GM23248 (cell line): ENCODE measurements around the gene FLRT1. TPM values are rescaled to one million over a fixed set of nuclear protein-coding genes. Genes with fewer than 3 reads are reported as not detected.
A peak's percentile ranks its signal among the peaks of the same experiment; 100 is the strongest.

Experiments
- DNase-seq: peaks from one replicate; pipeline ENCODE4 v3.0.0-alpha.2; 2015
- H2AFZ ChIP-seq: fragments of 200-600 bp; sonication (generic); 2 replicates; pipeline ENCODE4 v1.6.1; 2016; ENCODE audit warnings: antibody characterized with exemption
- H3F3A ChIP-seq: fragments of 200-600 bp; sonication (generic); 2 replicates; pipeline ENCODE4 v1.6.1; 2016; ENCODE audit warnings: mild to moderate bottlenecking, antibody characterized with exemption, mixed run types; ENCODE audit not compliant: insufficient read depth
- H3K27ac ChIP-seq: fragments of 200-600 bp; sonication (generic); 2 replicates; pipeline ENCODE4 v1.5.1; 2016; ENCODE audit warnings: mild to moderate bottlenecking
- H3K27me3 ChIP-seq: fragments of 200-600 bp; sonication (generic); replicated peaks from 2 replicates; pipeline ENCODE4 v1.6.1; 2016; ENCODE audit warnings: mild to moderate bottlenecking; ENCODE audit not compliant: insufficient read depth
- H3K36me3 ChIP-seq: fragments of 200-600 bp; sonication (generic); 2 replicates; pipeline ENCODE4 v1.6.1; 2016; ENCODE audit warnings: low read depth, mild to moderate bottlenecking
- H3K4me1 ChIP-seq: fragments of 200-600 bp; sonication (generic); 2 replicates; pipeline ENCODE4 v1.6.1; 2016; ENCODE audit warnings: mild to moderate bottlenecking; ENCODE audit not compliant: insufficient read depth
- H3K4me2 ChIP-seq: fragments of 200-600 bp; sonication (generic); one replicate; pipeline ENCODE4 v1.6.1; 2016; ENCODE audit warnings: mild to moderate bottlenecking; ENCODE audit not compliant: unreplicated experiment
- H3K4me3 ChIP-seq: fragments of 200-600 bp; sonication (generic); 2 replicates; pipeline ENCODE4 v1.5.1; 2016; ENCODE audit warnings: mild to moderate bottlenecking
- H3K79me2 ChIP-seq: fragments of 200-600 bp; sonication (generic); 2 replicates; pipeline ENCODE4 v1.6.1; 2016; ENCODE audit warnings: mild to moderate bottlenecking; ENCODE audit not compliant: insufficient read depth
- H3K9ac ChIP-seq: fragments of 200-600 bp; sonication (generic); 2 replicates; pipeline ENCODE4 v1.6.1; 2016; ENCODE audit warnings: mild to moderate bottlenecking
- H3K9me2 ChIP-seq: fragments of 200-600 bp; sonication (generic); 2 replicates; pipeline ENCODE4 v1.6.1; 2016; ENCODE audit warnings: mixed run types, mild to moderate bottlenecking, moderate library complexity; ENCODE audit not compliant: insufficient read depth
- H3K9me3 ChIP-seq: fragments of 200-600 bp; sonication (generic); one replicate; pipeline ENCODE4 v1.6.1; 2017; ENCODE audit warnings: low read depth
- H4K20me1 ChIP-seq: fragments of 200-600 bp; sonication (generic); 2 replicates; pipeline ENCODE4 v1.6.0; 2016; ENCODE audit not compliant: insufficient read depth
- EZH2 ChIP-seq: fragments of 200-600 bp; sonication (generic); IDR thresholded peaks from 2 replicates; pipeline ENCODE4 v1.6.1; 2018; ENCODE audit warnings: antibody characterized with exemption, mild to moderate bottlenecking; ENCODE audit not compliant: insufficient read depth, poor library complexity, severe bottlenecking
- EZH2phosphoT487 ChIP-seq: fragments of 200-600 bp; sonication (generic); IDR thresholded peaks from 2 replicates; pipeline ENCODE4 v1.6.1; 2018; ENCODE audit warnings: antibody characterized with exemption, moderate library complexity, mild to moderate bottlenecking, low read depth; ENCODE audit not compliant: insufficient read depth
- WGBS, 2 experiments: methylation state at CpG; one replicate each; pipeline ENCODE4 v1.1.6; 2015 to 2017; ENCODE audit warnings: low lambda C conversion rate in 2 of 2, low coverage in 1 of 2; ENCODE audit errors: missing lambda C conversion rate in 2 of 2; 5-methylcytosine and 5-hydroxymethylcytosine counted together
- in situ Hi-C: fragments of 300-500 bp; cut with MboI; formaldehyde crosslinking; loops from 2 replicates; pipeline ENCODE4 v1.15.0; 2020
- polyA plus RNA-seq: library from polyadenylated mRNA; unstranded; fragments of >200 nt; fragmentation: Nextera tagmentation; extraction: Ambion mirVana; gene quantifications from 2 replicates; pipeline ENCODE4 v1.2.1, GENCODE V29; 2016
- total RNA-seq: library from RNA; depleted of rRNA; stranded (reverse); fragments of >200 nt; shearing (Covaris generic); gene quantifications from 2 replicates; pipeline ENCODE4 v1.2.3, GENCODE V29; 2014

The FLRT1 gene
- total and polyA plus RNA-seq, 2 experiments from 2014 or later: 0.09 to 0.22 TPM

DNA sequence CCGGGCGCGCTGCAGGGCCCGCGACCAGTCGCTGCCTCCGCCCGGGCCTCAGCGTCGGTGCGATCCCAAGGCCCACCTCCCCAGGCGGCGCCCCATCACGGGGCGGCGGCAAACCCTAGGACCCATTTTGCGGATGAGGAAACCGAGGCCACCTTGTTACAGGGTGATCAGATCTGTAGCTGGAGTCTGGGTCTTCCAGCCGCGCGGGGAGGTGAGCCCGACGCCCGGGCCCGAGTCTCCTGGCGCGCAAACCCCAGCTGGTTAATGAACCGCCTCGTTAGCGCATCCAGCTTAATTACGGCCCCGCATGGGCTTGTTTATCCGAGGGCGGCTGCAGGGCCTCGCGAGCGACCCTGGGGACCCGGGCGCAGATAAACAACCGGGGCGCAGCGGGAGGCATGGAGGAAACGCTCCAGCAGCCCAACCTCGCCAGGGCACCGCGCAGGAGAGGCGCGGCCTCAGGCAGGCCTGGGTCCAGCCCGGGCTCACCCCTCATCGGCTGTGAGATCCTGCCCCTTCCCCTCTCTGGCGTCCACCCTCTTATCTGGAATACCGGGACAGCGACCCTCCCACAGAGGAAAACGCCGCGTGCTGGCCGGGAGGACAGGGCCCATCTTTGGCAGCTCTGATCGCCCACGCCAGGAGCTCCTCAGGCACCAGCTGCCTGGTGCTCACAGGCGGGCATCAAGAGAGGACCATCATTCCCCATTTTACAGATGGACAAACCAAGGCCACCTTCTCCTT lies 34.8 kb upstream of the FLRT1 start:
- H4K20me1 ChIP-seq: no peaks in the 10 kb centered on the region
- H3K9ac ChIP-seq: peak overlapping the region; percentile 37
- WGBS, 2 experiments: 14 to 16% methylated on average over 45 to 56 of the region's 60 CpGs
- no peaks in the 10 kb centered on the region for H3K9me3 ChIP-seq
- H3K9me2 ChIP-seq: no peaks in the 10 kb centered on the region
- H3K79me2 ChIP-seq: no peaks in the 10 kb centered on the region
- H3K27ac ChIP-seq: no peak overlapping the region
- no peak for TF ChIP-seq EZH2phosphoT487
- TF ChIP-seq EZH2: no peak
- peak overlapping the region; percentile 82 for H3K4me2 ChIP-seq
- no peaks in the 10 kb centered on the region for H3K27me3 ChIP-seq
- H3F3A ChIP-seq: no peaks in the 10 kb centered on the region
- peak overlapping the region; percentile 67 for H3K4me3 ChIP-seq
- DNase-seq: peak; percentile 16
- H3K4me1 ChIP-seq: peaks cover 4% of the 10 kb centered on the region
- in situ Hi-C loops: loop anchor here (10.0 kb wide), 1 partner anchor 144 kb away; no protein-coding TSS in a partner anchor
- H2AFZ ChIP-seq: peak overlapping the region; percentile 55; the same call in 1 of the 2 replicates
- no peaks in the 10 kb centered on the region for H3K36me3 ChIP-seq

GRCh38 chr11:64001484-64002420 lies 34.0 kb upstream of the FLRT1 start:
- Histone ChIP-seq H3K27me3 (no peaks in the 10 kb centered on the region), H2AFZ (no peak overlapping the region), H3K36me3 (no peaks in the 10 kb centered on the region), H3K4me2 (no peak overlapping the region), H3K9me2 (no peaks in the 10 kb centered on the region), H3K27ac (no peak overlapping the region), H3K4me1 (peaks cover 4% of the 10 kb centered on the region), H3K4me3 (no peak overlapping the region), H3K79me2 (no peaks in the 10 kb centered on the region), H3K9ac (no peak overlapping the region), H3K9me3 (no peaks in the 10 kb centered on the region), H3F3A (0 out of 2 replicates have a peak, but pooled peaks cover 2% of the 10 kb centered on the region), H4K20me1 (no peaks in the 10 kb centered on the region)
- WGBS, 2 experiments: 62 to 65% methylated on average over 23 of the region's 23 CpGs
- in situ Hi-C loops: loop anchor here (10.0 kb wide), 1 partner anchor 143 kb away; no protein-coding TSS in a partner anchor
- peak; percentile 33 for DNase-seq
- TF ChIP-seq EZH2: no peak
- TF ChIP-seq EZH2phosphoT487: no peak

- H3K27me3 ChIP-seq: no peaks in the 10 kb centered on the region
- H3K9ac ChIP-seq: no peak overlapping the region
- H3K9me2 ChIP-seq: no peaks in the 10 kb centered on the region
- TF ChIP-seq EZH2phosphoT487 (no peak), EZH2 (no peak)
- no peaks in the 10 kb centered on the region for H3K79me2 ChIP-seq
- 0 out of 2 replicates have a peak, but pooled peaks cover 5% of the 10 kb centered on the region for H3F3A ChIP-seq
- DNase-seq: peak; percentile 15
- no peak overlapping the region for H2AFZ ChIP-seq
- WGBS, 2 experiments: 77 to 80% methylated on average over 22 to 23 of the region's 23 CpGs
- H3K27ac ChIP-seq: no peak overlapping the region
- peaks cover 8% of the 10 kb centered on the region for H3K4me1 ChIP-seq
- H3K4me2 ChIP-seq: no peak overlapping the region
- no peaks in the 10 kb centered on the region for H3K9me3 ChIP-seq
- no peaks in the 10 kb centered on the region for H4K20me1 ChIP-seq
- H3K4me3 ChIP-seq: no peak overlapping the region
- no peaks in the 10 kb centered on the region for H3K36me3 ChIP-seq
- in situ Hi-C loops: loop anchor here (10.0 kb wide), 1 partner anchor 141 kb away; no protein-coding TSS in a partner anchor
These were observed 31.7 kb upstream of the FLRT1 start for GRCh38 chr11:64003807-64004589.
